Hepatic stellate cell (primary cell): Measurements from ENCODE around the gene OSBPL8.

ENCODE experiments used
- DNase-seq: peaks from one replicate; pipeline ENCODE4 v3.0.0; 2011; ENCODE audit warnings: low spot score

Gene OSBPL8

DNA sequence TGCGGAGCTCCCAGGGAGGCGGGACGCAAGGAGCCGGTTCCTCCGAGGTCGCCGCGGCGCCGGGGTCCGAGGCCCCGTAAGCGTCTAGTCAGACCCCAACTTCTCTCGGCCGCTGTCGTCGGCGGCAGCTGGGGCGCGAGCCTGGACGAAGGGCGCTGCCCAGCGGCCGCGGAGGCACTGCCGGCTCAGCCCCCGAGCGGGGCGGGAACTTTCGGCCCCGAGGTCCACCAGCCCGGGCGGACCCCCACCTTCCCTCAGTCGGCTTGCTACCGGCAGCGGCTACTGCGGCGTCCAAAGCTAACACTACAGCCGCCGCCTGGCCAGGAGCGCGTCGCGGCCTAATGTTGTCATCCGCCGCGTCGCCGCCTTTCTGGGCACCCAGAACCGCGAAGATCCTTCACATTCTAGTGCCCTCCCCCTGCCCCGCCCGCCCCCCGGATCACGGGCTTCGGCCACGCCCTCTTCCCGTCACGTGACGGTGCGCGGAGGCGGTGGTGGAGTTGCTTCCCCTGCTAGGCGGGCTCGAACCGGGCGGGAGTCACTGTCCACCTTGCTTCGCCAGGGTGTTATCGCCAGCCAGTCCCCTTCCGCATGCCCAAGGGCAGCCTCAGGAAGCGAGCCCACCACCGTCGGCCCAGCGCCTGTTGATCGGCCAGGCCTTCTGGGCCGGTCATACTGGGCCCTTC lies at the start of gene OSBPL8:
Gene OSBPL8 (minus strand): TSS at position 372 of the 686 bp plus-strand sequence. CDS start 72,220 bp downstream, outside the sequence.
- peak; percentile 90 for DNase-seq

DNA sequence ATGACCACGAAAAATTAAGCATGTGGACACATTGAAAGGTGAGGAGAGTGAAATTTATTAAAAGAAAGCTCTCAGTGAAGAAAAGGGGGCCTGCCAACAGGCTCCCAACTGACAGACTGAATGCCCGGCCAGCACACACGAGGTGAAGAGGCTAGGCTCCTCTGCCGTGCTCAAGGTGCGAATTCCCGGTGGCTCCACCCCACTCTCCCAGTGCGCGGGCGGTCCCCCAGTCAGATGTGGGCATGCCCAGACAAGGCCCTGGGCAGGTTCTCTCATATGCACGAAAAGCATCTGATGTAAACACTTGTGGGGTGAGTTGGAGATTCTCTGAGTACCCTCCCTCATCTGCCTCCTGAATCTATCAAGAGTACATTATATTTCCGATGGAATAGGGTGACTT lies 48.5 kb upstream of the OSBPL8 start:
- no peak for DNase-seq

GRCh38 chr12:76595056-76595455 lies 35.5 kb upstream of the OSBPL8 start:
- DNase-seq, result no peak

- no peak for DNase-seq
Measured at GRCh38 chr12:76591476-76591875, 31.9 kb upstream of the OSBPL8 start.

- DNase-seq, result no peak
Measured at GRCh38 chr12:76590131-76590530, 30.6 kb upstream of the OSBPL8 start.

DNA sequence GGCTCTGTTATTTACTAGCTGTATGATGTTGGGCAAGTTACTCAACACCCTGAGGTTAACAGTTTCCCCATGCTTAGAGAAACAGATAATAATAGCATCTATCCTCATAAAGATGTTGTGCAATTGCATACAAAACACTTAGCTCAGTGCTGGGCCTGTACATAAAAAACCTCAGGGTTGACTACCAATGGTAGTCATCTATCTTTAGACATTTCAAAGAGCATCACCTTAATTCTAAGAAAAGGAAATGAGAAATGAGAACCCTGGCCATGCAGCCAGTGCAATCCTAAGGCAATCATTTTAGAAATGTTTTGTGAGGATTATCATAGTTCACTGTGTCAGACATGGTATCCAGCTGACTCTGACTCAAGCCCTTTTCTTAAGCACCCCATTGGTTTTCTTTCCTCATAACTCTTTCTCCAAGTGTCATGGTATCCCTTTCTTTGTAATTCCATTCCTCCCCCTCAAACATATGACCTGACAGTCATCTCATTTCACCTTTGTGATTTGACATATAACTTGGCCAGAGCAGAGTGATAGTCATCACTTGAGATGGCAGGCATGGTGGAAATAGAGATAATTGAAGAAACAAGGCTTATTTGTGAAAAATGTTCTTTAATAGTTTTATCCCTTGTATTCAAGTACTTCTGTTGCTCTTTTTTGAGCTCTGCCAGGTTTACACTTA lies 29.5 kb upstream of the OSBPL8 start:
- no peak for DNase-seq

- DNase-seq, result no peak
Measured at GRCh38 chr12:76587428-76588178, 28.0 kb upstream of the OSBPL8 start.

- DNase-seq, result no peak
Measured at GRCh38 chr12:76586764-76587395, 27.3 kb upstream of the OSBPL8 start.

DNA sequence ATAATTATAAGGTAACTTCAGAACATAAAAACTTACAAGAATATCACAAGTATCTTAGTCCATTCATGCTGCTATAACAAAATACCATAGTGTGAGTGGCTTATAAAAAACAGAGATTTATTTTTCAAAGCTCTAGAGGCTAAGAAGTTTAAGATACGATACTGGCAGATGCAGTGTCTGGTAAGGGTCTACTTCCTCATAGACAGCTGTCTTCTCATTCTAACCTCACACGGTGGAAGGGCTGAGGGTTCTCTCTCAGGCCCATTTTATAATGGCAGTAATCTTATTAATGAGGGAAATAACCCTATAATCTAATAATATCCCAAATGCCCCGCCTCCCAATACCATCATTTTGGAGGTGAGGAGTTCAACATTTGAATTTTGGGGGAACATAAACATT lies 23.7 kb upstream of the OSBPL8 start:
- DNase-seq, result no peak

DNA sequence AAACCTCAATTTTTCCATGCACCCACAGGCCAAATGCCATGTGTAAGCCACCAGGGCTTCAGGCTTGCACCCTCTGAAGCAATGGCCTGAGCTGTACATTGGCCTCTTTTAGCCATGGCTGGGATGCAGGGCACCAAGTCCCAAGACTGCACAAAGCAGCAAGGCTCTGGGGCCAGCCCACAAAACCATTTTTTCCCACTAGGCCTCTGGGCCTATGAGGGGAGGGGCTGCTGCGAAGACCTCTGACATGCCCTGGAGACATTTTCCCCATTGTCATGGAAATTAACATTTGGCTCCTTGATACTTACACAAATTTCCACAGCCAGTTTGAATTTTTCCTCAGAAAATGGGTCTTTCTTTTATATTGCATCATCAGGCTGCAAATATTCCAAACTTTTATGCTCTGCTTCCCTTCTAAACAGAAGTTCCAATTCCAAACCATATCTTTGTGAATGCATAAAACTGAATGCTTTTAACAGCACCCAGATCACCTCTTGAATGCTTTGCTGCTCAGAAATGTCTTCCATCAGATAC lies 14.3 kb upstream of the OSBPL8 start:
- DNase-seq, result no peak

DNA sequence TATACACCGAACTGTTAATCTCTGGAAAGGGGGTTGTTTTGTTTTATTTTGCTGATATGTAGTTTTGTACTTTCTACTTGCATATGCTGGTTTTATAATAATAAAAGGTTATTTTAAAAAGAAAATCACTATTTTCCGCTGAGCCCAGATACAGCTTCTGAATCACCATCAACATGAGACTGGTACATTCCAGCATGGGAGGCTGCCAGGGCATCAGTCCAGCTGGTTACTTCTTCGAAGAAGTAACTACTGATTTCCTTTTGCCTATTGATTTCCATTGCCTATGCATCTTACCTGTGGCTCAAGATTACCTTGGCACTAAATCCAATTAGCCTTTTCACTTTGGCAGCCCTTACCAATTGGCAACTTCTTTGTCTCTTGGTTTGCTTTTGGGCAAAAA lies 11.7 kb upstream of the OSBPL8 start:
- DNase-seq, result no peak

DNA sequence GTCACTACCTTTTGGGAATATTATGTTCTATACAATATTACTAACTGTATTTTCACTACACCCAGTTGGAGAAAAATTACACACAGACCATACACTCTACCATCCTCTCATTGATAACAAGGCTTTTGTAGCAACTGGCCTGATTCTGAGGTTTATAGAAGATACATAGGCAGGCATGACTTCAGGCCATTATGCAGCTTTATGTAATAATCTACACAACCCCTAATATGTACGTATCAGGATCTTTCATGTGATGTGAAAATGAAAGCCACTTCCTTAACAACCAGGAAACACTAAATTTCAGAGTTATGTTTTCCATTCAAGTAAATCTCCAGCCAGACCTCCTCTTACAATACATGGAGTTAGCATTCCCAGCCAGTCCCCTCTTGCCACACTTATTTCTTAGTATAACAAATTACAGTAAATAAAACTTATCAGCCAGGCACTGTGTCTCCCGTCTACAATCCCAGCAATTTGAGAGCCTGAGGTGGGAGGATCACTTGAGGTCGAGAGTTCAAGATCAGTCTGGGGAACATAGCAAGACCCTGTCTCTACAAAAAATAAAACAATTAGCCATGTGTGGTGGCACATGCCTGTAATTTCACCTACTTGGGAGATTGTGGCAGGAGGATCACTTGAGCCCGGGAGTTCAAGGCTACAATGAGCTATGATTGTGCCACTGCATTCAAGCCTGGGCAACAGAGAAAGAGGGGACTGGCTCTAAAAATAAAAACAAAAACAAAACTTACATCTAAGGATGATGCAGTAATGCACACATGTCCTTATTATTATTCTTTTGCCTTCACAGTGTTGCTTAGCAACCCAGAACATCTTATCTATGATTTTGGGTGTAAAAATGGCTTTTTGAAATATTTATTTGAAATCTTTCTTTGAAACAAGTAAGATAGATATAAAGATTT lies 10.4 kb upstream of the OSBPL8 start:
- no peak for DNase-seq

DNA sequence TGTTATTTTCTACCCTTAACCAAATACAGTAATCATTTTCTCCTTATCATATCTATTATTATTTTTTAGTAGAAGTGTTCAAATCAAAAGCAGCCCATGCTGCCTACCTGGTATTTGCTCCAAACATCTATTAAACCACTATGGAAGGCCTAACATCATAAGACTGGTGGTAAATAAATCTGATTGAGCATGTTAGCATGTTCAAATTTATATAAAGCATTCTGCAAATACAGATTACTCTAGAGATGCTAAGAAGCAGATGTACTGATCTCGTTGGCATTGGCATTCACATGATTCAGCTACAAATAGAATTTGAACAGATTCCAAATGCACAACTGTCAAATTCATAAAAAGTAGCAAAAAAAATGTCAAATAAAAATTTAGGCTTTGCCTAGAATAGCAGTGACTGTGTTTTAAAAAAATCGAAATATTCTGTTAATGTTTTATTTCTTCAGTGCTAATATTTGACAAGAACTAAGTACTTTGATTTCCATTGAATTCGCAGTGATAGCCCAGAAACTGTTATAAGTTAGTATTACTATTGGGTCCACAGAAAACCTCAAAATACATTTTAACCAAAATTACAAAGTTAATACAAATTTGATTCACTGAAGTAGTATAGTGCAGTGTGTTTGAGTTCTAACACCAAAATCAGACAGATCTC lies 9.4 kb upstream of the OSBPL8 start:
- DNase-seq, result no peak

GRCh38 chr12:76568130-76568529 lies 8.6 kb upstream of the OSBPL8 start:
- no peak for DNase-seq

- no peak for DNase-seq
Measured at GRCh38 chr12:76563061-76563460, 3.5 kb upstream of the OSBPL8 start.

DNA sequence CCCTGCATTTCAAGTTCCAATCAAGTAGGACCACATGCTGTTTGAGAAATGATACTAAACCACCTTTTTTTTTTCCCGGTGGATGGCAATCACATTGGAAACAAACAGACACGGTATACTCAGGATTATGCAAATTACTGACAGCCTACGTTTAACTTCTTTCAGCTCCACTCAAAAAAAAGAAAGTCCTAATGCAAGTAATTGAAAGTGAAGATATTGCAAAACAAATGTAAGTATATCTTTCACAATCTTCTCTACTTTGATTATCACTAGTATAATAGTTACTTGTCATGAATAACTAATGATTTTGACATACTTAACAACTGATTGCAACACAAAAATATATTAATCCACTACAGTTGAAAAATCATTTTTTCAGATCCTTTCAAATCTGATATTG lies 2.6 kb upstream of the OSBPL8 start:
- no peak for DNase-seq

DNA sequence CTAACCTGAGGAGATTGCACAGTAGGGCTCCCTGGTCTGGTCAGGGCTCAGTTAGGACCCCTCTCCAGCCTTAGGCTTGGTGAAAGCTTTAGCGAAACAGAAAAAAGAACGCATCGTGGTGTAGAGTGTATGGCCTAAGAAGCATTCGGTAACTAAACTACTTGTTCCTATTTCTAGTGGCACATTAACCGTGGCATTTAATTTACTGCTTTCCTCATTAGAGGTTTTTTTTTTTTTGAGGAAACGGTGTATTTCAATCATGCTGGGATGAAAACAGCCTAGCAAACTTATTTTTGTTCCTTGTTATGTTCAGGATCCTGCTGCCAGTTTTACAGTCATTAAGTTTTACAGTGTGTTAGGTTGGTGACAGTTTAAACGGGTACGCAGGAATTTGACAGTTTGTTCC lies 518 bp upstream of the OSBPL8 start:
- DNase-seq, result no peak

DNA sequence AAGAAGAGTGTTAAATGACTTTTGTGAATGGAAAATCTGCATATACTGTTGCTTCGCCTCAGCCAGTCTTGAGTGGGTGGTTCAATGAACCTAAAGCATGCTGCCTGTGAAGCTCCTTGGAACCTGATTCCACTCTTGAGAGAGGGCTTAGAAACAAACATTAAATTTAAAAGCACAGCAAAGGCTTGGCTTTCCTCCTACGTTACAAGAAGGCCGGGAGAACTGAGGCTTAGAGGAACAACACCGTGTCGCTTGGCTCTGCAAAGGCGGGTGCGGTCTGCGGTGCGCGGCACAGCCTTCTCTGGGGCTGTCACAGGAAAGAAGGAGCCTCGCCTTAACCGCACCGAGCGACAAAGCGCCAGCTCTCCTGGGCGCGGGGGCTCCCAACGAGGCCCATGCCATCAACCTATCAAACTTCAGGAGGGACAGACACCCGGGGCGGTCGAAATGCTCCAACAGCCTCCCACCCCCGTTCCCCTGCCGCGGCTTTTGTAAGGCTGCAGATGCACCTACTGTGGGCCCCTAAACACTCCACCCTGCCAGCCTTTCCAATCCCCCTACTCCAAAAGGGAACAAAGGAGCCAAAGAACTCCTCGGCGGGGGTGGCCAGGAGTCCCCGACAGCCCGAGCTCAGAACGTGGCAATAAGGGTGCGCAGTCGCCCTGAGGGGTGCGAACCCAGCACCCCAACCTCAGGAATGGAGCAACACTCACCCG lies 729 bp downstream of the OSBPL8 start:
- peak; percentile 22 for DNase-seq

- no peak for DNase-seq
Measured at GRCh38 chr12:76556368-76556767, 3.2 kb downstream of the OSBPL8 start.

- no peak for DNase-seq
Measured at GRCh38 chr12:76555797-76556196, 3.8 kb downstream of the OSBPL8 start.
